NCI-H2029 treated with DMSO at 0.1 percent for 48 hours (cell line): ENCODE measurements around the gene MADCAM1.

Experiments used
- DNase-seq: peaks from one replicate; lab custom pipeline; 2025; lab: John Stamatoyannopoulos, UW

MADCAM1 gene

DNA sequence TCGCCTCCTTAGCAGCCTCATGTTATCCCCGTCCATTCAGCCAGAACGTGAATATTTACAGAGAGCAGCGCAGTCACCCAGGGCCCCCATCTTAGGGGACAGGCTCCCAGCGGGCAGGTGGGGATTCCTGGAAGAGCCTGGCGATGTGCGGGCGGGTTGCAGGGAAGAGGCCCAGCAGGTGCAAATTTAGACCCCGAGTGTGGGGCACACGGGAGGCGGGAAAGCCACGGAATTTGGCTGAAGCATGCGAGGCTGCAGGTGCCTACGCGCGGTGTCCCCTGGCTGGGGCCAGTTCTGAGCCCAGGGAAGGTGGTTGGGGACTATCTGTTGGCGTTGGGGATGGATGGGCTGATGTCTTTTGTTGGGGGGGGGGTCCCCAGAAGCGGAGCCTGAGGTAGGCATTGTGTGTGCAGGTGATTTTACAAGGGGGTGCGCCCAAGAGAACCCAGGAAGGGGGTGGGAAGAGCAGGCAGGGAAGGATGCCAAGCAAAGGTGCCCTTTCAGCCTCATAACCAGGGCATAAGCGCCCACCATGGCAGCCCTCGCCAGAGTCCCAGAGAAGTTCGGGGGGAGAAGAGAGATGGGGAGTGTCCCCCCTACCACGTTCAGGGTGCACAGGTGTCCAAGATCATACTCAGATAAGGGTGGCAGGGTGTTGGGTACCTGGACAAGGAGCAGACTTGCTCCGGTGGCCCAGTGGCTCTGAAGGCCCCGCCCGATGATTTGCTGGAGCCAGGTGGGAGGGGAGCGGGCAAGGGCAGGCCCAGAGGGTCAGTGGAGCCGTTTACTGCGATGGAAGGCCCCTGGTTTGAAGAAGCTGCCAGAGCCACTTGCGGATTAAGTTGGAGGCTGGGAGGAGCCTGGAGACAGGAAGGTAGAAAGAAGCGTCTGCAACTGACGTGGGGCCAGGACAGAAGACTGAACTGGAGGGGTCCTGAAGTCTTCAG is 12.2 kb downstream of the MADCAM1 start:
- no peak for DNase-seq

DNA sequence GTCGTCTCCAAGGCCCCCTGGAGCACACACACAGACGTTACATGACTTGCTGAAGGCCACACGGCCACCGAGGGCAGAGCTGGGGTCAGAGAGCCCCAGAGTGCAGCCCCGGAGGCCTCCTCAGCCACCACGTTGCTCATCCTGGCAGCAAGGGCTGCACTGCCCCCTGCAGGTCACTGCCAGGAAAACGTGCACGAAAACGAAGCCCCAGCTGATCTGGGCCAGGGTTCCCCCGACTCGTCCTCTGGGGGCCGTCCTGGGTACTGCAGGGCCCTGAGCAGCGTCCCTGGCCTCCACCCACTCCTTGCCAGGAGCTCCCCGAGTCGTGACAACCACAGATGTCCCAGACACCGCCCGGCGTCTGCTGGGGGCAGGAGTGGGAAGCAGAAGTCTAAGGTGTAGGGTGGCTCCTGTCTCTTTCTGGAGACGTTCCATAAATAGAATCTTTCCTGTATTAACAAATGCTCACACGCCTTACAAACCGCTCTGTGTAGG is 14.4 kb downstream of the MADCAM1 start:
- DNase-seq: peak; percentile 59

DNA sequence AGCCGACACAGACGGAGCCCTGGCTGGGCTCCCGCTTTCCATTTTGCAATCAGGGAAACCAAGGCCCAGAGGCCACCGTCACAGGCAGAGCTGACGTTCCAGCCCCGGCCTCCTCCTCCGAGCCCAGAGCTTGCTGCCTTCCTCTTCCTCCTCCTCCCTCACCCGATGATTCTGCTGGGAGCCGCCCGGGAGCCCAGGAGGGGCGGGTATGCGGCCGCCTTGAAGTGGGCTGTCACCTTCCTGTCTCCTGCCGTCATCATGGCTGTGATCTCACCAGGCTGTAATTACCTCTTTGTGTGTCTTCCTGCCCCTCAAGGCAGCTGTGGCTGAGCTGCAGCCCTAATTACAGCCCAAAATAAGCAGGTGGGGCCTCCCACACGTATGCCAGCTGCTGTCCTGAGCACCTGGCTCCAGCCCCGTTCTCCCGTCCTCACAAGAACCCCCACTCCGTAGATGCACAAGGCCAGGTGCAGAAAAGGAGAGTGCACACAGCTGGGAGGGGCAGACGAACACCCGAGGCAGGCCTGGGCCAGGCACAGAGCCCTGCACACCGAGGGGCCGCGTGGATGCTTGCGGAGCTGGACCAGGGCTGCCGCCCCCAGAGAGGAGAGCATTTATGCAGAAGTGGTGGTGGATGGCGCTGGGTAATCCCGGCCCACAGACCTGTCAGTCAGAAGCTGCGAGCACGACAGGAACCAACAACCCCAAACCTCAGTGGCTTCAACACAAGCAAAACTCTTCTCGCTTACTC is 15.0 kb downstream of the MADCAM1 start:
- peak; percentile 97 for DNase-seq

DNA sequence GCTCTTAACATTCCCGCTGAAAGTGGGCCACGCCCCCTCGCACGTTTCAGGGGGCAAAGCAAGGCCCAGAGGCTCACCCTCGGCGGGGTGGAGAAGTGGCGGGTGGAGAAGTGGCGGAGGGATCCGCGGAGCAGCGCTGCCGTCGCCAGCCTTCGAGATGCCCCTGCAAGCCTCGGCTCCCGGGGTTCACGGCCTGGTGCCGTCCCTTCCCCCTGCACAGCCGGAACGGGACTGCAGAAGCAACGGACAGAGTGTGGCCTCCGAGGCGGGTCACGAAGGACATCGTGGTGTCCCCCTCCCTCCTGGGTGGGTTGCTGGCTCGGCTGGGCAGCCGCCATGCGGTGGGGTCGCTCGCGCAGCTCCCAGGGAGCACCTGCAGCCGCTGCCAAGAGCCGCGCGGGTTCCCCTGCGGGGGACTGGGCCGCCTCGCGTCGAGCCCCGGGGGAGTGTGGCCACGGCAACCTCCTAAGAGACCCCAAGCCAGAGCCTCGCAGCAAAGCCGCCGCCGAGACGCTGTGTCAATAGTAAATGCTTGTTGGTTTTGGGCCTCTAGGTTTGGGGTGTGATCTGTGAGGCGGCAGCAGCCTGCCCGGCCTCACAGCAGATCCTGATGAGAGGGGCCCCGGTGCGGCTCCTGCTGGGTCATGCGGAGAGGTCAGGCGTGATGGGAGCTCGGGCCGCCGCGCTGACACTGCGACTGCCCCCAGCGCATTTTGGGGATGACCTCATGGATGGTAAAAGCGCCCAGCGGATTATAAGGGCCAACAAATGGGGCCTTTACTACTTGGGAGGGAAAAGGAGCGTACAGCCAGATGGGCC is 16.5 kb downstream of the MADCAM1 start:
- no peak for DNase-seq

DNA sequence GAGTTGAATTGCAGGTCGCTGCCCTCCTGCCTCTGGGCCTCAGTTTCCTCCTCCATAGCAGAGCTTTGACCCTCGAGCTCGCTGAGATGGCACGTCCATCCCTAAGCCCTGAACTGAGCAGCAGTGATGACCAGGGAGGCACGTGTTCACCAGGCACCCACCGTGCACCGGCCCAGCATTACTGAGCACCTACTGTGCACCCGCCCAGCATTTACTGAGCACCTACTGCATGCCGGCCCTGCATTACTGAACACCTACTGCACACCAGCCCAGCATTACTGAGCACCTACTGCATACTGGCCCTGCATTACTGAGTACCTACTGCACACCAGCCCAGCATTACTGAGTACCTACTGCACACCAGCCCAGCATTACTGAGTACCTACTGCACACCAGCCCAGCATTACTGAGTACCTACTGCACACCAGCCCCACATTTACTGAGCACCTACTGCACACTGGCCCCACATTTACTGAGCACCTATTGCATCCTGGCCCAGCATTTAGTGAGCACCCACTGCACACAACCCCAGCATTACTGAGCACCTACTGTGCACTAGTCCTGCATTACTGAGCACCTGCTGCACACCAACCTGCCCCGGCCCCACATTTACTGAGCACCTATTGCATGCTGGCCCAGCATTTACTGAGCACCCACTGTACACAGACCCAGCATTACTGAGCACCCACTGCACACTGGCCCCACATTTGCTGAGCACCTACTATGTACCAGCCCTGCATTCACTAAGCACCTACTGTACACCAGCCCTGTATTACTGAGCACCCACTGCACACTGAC is 17.3 kb downstream of the MADCAM1 start:
- no peak for DNase-seq

DNA sequence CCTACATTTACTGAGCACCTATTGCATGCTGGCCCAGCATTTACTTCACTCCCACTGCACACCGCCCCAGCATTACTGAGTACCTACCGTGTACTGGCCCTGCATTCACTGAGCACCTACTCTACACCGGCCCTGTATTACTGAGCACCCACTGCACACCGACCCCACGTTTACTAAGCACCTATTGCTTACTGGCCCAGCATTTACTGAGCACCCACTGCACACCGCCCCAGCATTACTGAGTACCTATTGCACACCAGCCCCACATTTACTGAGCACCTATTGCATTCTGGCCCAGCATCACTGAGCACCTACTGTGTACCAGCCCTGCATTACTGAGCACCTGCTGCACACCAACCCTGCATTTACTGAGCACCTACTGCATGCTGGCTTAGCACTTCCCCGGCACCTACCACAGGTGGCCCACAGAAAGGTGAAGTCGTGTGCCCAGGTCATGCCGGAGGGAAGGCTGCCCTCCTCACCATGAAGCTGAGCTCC is 17.9 kb downstream of the MADCAM1 start:
- no peak for DNase-seq

DNA sequence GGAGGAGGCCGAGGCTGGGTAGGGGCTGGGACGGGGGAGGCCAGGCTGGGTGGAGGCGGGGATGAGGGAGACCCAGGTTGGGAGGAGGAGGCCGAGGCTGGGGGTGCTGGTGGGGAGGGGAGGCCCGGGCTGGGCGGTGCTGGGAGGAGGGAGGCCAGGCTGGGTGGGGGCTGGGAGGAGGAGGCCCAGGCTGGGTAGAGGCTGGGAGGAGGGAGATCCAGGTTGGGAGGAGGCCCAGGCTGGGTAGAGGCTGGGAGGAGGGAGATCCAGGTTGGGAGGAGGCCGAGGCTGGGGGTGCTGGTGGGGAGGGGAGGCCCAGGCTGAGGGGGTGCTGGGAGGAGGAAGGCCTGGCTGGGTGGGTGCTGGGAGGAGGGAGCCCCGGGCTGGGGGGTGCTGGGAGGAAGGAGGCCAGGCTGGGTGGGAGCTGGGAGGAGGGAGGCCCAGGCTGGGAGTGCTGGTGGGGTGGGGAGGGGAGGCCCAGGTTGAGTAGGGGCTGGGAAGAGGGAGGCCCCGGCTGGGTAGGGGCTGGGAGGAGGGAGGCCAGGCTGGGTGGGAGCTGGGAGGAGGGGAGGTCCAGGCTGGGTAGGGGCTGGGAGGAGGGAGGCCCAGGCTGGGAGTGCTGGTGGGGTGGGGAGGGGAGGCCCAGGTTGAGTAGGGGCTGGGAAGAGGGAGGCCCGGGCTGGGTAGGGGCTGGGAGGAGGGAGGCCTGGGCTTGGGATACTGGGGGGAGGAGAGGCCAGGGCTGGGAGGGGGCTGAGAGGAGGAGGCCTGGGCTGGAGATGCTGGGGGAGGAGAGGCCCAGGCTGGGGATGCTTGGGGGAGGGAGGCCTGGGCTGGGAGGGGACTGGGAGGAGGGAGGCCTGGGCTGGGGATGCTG is 21.7 kb downstream of the MADCAM1 start:
- DNase-seq: no peak

DNA sequence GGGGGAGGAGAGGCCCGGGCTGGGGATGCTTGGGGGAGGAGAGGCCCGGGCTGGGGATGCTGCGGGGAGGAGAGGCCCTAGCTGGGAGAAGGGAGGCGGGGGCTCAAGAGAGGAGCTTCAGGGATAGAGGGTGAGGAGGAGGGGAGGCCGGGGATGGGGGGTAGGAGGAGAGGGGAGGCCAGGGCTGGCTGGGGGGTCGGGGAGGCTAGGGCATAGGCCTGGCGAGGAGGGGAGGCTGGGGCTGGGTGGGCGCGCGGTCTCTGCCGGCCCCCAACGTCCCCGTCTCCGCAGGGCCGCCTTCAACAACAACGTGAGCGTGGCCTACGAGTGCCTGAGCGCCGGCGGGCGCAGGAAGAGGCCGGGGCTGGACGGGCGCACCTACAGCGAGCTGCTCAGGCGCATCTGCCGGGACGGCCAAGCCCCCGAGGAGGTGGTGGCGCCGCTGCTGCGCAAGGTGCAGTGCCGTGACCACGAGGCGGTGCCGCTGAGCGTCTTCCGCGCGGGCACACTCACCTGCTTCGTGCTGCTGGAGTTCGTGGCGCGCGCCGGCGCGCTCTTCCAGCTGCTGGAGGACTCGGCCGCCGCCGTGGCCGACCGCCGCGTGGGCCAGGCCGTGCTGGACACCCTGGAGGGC is 22.4 kb downstream of the MADCAM1 start:
- DNase-seq: no peak

DNA sequence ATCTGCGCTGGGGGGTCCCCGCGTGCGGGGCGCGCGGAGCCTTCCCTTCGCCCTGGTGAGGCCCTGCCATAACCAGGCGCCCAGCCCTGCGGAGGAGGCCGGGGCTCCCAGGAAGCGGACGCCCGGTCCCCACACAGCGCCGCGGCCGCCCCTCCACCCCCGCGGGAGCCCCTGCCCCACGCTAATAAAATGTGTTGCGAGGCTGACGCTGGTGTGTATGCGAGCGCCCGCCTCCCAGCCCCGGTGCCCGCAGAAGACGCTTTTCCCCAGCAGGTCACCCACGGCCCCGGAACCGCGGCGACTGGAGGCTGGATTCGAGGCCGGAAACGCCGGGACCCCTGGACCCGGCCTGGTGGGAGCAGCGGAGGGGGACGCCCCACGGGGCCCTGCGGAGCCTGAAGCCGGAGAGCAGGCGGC is 23.2 kb downstream of the MADCAM1 start:
- DNase-seq: no peak

DNA sequence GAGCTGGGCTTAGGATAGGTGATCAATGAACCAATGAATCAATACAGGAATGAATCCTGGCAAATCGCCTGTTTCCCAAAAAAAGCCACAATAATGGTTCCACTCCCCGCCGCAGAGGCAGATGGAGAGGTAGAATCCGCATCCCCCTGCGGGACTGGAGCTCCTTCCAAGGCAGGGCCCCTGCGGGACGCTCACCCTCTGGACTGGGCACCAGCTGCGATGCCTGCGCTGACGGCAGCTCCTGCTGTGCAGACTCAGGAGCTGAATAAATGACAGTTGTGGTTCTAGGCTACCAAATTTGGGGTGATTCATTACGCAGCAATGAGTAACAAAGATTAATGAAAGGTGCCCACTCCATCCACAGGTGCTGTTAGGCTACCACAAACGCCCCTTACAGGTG is 26.4 kb downstream of the MADCAM1 start:
- DNase-seq: no peak

DNA sequence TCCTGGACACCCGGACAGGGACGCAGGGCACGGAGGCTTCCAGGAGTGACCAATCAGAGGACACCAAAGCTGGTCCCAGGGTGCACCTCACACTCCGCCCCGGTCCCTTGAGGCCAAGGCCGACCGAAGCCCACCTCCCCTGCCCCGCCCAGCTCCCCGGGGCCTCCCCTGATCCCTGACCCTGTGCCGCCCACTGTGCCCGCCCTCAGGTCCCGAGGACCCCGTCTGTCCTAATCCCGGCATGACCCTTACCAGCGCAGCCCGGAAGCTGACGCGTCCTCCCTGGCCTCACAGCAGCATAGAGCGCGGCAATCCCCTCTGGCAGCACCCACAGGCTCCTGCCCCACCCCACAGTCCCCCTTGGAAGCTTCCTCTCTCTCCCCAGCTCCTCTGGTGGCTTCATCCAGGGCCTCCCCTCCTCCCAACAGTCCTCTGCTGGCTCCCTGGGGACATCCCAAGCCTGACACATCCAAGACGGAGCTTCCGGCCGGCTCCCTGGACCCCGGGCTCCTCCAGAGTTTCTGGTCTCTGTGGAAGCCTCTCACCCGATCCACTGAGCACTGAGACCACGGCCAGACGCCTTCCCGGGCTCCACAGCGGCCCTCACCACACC is 27.9 kb downstream of the MADCAM1 start:
- no peak for DNase-seq

DNA sequence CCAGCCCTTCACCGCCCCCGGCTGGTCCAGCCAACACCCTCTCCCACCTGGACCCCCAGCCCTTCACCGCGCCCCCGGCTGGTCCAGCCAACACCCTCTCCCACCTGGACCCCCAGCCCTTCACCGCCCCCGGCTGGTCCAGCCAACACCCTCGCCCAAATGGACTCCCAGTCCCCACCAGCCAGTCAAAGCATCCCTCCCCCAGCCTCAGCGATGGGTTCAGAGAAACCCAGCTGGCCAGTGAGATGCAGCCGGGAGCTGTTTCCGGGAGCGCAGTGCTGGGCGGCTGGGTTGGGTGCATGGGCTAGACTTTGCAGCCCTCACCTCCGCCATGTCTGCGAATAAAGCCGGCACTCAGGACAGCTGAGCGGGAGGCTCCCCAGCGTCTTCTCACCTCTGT is 28.7 kb downstream of the MADCAM1 start:
- no peak for DNase-seq

DNA sequence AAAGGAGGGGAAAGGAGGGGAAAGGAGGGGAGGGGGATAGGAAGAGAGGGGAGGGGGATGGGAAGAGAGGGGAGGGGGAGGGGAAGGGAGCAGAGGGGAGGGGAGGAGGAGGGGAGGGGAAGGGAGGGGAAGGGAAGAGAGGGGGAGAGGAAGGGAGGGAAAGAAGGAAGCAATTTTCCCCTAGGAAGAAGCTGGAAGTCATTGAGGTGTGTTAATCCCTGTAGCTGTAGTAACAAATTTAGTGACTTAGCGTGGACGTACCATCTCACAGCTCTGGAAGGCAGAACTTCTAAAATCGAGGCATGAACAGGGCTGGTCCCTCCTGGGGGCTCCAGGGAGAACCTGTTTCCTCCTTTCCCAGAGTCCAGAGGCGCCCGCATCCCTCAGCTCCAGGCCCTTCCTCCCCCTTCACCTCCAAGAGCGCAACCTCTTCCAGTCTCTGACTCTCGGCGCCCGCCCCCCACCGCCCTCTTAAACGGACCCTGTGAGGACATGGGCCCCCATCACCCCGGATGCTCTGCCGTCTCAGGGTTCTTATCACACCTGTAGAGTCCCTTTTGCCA is 29.7 kb downstream of the MADCAM1 start:
- no peak for DNase-seq

DNA sequence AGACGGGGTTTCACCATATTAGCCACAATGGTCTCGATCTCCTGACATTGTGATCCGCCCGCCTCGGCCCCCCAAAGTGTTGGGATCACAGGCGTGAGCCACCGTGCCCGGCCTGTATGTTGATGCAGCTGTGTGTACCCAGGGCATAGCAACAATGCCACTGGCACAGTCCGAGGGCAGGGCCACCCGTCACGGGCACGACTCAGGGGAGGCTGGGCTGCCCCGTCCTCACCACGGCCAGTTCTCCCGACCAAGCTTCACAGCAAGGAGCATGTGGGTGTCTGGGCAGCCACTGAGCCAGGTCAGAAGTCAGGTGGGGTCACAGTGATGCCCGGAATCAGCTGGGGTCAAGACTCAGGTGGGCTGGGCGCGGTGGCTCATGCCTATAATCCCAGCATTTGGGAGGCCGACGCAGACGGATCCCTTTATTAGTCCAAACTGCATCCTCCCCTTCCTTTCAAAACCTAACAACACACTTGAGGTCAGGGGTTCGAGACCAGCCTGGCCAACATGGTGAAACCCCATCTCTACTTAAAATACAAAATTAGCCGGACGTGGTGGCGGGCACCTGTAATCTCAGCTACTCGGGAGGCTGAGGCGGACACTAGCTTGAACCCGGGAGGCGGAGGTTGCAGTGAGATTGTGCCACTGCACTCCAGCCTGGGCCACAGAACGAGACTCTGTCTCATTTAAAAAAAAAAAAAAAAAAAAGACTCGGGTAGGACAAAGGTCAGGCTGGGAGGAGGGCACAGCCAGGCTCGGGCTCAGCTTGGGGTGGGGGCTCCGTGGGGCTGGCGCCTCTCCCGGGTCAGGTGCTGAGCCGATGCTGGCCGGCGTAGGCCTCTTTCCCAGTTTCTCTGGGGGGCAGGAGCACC is 34.1 kb downstream of the MADCAM1 start:
- DNase-seq: no peak

DNA sequence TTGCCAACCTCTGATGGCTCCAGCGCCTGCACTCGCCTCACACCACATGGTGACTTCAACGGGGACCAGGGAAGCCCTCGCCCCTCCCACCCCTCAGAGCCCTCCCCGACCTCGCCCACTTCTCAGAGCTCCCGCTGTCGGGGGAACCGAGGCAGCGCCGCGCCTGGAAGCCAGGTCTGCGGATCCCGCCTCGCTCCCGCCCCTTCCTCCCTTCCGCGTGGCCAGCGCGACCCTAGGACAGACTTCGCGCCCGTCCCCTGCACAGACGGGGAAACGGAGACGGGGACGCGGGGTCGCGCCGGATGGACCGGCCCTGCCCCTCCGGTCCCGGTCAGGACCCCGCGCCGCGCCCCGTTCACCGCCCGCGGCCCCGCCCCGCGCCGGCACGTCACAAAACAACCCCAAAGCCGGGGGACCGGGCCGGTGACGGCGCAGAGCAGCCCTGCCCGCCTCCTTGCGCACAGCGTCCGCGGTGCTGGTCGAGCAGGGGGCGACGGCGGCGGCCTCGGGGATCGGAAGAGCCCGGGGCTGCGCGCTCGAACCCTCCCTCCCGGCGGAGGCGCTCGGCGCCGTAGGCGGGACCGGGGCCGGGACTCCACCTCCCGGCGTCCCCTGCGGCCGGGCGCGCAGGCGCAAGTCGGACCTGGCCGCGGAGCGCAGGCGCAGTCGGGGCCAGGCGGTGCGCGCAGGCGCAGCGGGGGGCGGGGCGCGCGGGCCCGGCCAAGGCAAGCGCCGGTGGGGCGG is 34.9 kb downstream of the MADCAM1 start:
- no peak for DNase-seq

DNA sequence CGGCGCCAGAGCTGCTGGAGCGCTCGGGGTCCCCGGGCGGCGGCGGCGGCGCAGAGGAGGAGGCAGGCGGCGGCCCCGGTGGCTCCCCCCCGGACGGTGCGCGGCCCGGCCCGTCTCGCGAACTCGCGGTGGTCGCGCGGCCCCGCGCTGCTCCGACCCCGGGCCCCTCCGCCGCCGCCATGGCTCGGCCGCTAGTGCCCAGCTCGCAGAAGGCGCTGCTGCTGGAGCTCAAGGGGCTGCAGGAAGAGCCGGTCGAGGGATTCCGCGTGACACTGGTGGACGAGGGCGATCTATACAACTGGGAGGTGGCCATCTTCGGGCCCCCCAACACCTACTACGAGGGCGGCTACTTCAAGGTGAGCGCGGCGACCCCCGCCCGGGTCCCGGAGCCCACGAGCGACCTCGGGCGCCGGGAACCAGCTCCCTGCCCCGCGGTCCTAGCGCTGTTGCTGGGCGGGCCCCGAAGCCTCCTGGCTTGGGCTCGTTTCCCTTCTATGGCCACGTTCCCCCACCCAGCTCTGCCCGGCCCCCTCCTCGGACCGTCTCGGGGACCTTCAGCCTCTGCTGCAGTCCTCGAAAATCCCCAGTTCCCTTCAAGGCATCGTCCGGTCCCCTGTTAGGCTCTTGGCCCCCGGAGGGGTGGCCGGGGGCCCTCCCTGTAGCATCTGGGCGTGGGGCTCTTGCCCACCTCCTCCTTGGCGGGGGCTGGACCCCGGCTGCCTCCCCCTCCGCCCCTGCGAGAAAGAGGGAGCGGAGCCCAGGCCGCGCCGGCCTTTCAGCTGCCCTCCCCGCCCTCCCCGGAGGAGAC is 35.7 kb downstream of the MADCAM1 start, which contains the start of gene CDC34:
Gene CDC34 (plus strand): TSS at position 8 of the 808 bp plus-strand sequence. CDS start 172 bp downstream, at position 180.
- no peak for DNase-seq
